Astrocyte of the hippocampus (primary cell): Measurements from ENCODE around the gene HFM1.
A peak's percentile ranks its signal among the peaks of the same experiment; 100 is the strongest.
"Not testable (repeated sequence)": the region's sequence is repeated elsewhere in the genome, so short reads cannot be mapped to it uniquely, and the experiment has no call there.

Experiments used
- DNase-seq: peaks from one replicate; pipeline ENCODE4 v3.0.0; 2011; ENCODE audit warnings: low read depth, low spot score

HFM1 gene

GRCh38 chr1:91374086-91374485 lies 30.6 kb downstream of the HFM1 start:
- no peak for DNase-seq

DNA sequence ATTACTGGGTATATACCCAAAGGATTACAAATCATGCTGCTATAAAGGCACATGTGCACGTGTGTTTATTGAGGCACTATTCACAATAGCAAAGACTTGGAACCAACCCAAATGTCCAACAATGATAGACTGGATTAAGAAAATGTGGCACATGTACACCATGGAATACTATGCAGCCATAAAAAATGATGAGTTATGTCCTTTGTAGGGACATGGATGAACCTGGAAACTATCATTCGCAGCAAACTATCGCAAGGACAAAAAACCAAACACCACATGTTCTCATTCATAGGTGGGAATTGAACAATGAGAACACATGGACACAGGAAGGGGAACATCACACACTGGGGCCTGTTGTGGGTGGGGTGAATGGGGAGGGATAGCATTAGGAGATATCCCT lies 32.4 kb downstream of the HFM1 start:
- not testable (repeated sequence) for DNase-seq

- no peak for DNase-seq
Observed at GRCh38 chr1:91349524-91349923, 55.1 kb downstream of the HFM1 start.

DNA sequence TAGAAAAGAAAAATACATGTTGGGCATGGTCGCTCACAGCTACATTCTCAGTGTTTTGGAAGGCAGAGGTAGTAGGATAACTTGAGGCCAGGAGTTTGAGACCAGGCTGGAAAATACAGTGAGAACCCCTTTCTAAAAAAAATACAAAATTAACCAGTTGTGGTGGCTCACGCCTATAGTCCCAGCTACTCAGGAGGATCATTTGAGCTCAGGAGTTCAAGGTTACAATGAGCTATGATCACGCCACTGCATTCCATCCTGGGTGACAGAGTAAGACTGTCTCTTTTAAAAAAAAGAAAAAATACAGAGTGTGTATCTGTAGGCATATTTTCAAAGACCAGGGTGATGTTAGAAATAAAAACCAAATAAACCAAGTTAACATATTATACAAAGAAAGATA lies 57.8 kb downstream of the HFM1 start:
- no peak for DNase-seq

- peak; percentile 33 for DNase-seq
Observed at GRCh38 chr1:91345395-91346005, 59.1 kb downstream of the HFM1 start.

DNA sequence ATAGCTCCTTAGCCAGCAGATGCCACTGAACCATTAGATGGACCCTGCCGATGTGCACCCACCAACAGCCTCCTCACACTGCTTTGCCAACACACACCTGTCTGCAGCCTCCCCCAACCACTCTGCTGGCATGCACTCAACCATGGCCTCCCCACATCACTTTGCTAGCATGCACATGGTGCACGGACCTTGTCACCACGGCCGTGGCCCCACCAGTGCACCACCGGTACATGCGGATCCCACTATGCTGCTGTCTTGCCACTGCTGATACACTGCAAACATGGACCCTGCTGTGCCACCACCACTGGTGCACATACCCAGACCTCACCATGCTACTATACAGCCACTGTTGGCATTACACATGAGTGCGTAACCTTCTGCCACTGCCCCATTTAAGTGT lies 66.1 kb downstream of the HFM1 start:
- no peak for DNase-seq

DNA sequence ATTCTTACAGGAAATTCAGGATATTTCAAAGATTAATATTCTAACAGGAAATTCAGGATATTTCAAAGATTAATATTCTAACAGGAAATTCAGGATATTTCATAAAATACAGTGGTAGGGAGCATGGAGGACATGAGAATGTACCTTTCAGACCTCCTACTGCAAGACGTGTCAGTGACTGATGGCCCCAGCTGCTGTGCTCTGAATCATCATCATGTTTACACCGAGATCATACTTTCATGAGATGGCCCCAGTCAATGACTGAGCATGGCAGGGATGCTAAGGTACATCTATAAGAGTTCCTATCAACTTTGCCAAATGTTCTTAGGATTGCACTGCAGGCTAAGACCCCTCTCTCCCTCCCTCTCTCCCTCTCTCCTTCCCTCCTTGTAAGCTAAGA lies 69.0 kb downstream of the HFM1 start:
- no peak for DNase-seq

- DNase-seq = no peak
Observed at GRCh38 chr1:91334856-91335255, 69.8 kb downstream of the HFM1 start.

- DNase-seq = peak; percentile 9
Observed at GRCh38 chr1:91325456-91325855, 79.2 kb downstream of the HFM1 start.

- DNase-seq = no peak
Observed at GRCh38 chr1:91314643-91315042, 90.0 kb downstream of the HFM1 start.

DNA sequence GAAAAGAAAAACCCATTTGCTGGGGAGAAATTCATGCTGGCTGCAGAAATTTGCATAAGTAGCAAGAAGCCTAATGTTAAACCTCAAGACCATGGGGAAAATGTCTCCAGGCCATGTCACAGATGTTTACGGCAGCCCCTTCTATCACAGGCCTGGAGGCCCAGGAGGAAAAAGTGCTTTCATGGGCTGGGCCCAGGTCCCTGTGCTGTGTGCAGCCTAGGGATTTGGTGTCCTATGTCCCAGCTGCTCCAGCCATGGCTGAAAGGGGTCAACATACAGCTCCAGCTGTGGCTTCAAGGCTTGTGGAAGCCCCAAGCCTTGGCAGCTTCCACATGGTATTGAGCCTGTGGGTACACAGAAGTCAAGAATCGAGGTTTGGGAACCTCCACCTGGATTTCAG lies 93.0 kb downstream of the HFM1 start:
- DNase-seq = no peak

- DNase-seq = no peak
Observed at GRCh38 chr1:91308544-91308943, 96.1 kb downstream of the HFM1 start.

DNA sequence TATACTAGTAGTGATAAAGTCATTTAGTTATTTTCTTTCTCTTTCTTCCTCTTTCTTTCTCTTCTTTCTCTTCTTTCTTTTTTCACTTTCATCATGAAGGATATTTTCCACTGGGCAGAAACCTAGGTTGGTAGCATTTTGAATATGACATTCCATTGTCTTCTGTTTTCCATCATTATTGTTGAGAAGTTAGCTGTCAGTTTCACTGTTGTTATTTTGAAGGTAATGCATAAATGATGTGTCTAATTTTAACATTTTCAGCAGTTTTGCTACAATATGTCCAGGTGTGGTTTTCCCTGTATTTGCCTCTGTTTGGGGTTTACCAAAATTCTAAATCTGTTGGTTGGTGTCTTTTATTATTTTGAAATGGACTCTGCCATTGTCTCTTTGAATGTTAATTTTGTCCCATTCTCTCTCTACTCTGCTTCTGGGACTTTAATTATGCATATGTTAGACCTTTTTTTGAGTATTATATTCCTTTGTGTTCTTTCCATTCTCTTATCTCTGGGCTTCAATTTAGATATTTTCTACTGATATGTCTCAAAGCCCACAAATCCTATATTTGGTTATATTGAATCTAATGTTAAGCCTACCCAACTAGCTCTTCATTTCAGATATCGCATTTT lies 96.7 kb downstream of the HFM1 start:
- no peak for DNase-seq

- DNase-seq = no peak
Observed at GRCh38 chr1:91303165-91303564, 101.5 kb downstream of the HFM1 start.

DNA sequence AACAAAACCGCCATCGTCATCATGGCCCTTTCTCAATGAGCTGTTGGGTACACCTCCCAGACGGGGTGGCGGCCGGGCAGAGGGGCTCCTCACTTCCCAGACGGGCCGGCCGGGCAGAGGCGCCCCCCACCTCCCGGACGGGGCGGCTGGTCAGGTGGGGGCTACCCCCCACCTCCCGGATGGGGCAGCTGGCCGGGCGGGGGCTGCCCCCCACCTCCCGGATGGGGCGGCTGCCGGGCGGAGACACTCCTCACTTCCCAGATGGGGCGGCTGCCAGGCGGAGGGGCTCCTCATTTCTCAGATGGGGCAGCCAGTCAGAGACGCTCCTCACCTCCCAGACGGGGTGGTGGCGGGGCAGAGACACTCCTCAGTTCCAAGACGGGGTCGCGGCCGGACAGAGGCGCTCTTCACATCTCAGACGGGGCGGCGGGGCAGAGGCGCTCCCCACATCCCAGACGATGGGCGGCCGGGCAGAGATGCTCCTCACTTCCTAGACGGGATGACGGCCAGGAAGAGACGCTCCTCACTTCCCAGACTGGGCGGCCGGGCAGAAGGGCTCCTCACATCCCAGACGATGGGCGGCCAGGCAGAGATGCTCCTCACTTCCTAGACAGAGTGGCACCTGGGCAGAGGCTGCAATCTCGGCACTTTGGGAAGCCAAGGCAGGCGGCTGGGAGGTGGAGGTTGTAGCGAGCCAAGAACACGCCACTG lies 115.6 kb downstream of the HFM1 start:
- not testable (repeated sequence) for DNase-seq

DNA sequence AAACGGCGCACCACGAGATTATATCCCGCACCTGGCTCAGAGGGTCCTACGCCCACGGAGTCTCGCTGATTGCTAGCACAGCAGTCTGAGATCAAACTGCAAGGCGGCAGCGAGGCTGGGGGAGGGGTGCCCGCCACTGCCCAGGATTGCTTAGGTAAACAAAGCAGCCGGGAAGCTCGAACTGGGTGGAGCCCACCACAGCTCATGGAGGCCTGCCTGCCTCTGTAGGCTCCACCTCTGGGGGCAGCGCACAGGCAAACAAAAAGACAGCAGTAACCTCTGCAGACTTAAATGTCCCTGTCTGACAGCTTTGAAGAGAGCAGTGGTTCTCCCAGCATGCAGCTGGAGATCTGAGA lies 117.7 kb downstream of the HFM1 start:
- not testable (repeated sequence) for DNase-seq

DNA sequence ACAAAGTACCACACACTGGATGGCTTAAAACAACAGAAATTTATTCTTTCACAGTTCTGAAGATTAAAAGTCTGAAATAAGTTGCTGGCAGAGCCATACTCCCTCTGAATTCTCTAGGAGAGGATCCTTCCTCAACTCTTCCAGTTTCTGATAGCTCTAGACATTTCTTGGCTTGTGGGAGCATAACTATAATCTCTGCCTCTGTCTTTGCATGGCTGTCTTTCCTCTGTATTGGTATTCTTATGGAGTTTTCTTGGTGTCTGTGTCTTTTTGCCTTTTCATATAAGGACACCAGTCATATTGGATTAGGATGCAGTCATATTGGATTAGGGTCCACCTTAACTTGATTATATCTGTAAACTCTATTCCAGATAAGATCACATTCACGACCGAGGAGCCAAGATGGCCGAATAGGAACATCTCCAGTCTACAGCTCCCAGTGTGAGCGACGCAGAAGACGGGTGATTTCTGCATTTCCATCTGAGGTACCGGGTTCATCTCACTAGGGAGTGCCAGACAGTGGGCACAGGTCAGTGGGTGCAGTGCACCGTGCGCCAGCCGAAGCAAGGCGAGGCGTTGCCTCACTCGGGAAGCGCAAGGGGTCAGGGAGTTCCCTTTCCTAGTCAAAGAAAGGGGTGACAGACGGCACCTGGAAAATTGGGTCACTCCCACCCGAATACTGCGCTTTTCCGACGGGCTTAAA lies 118.2 kb downstream of the HFM1 start:
- not testable (repeated sequence) for DNase-seq

GRCh38 chr1:91283421-91283726 lies 121.3 kb downstream of the HFM1 start:
- DNase-seq = no peak

DNA sequence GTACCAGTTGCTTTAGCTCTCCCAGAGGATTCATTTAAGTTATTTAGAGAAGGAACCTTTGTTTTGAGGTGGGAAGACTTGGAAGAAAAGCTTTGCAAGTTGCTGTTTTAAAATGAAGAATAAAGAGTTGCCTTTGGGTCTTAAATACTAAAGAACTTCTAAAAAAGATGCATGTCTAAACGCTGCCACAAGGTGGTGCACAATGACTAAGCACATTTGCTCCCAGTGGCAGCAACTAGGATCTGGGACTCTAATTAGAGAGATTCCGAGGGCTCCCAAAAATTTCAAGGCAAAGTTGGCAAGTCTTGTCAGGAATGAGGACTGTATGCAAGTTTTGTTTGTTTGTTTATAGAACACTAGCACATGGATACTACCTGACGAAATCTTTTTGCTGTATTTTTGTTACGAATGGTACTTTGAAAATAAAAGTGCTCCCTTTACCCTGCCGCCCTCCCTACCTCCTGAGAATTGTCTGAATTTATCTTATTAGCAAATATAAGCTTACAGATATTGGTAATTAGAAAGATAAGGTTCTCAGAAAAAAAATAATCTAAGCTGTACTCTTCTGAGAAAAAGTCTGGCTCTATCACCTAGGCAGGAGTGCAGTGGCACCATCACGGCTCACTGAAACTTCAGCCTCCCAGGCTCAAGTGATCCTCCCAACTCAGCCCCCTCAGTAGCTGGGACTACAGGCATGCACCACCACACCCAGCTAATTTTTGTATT lies 121.8 kb downstream of the HFM1 start:
- peak; percentile 82 for DNase-seq

DNA sequence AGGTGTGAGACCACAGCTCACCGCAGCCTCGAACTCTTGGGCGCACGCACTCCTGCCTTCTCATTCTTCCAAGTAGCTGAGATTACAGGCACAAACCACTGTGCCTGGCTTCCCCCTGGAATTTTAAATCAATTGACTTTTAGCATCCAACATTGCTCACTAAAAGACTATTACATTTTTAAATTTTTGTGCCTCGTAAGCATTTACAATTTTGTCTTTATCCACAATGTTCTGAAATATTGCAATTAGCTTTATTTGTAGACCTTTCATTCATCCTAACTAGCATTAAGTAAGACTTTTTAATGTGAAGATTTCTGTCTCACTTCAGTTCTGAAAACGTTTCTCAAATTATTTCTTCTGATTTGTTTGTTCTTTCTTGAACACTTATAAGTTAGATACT lies 122.9 kb downstream of the HFM1 start:
- DNase-seq = no peak

GRCh38 chr1:91278754-91279153 lies 125.9 kb downstream of the HFM1 start:
- DNase-seq = peak; percentile 25

DNA sequence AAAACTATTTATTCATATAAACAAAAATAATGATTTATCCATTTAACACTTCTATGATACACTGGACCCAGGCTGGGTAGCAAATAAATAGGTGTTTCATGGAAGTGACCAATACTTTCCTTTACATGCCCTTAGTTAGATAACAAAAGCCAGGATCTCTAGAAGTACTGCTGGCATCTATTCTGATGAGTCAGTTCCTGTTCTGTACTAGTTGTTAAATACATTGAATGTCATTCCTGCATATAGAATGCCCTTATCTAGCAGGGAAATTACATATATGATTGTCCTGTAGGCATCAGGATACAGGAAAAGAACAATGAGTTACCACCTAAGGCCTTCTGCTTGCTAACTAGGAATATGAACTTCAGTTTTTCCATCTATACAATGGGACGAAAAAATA lies 130.8 kb downstream of the HFM1 start:
- DNase-seq = no peak
